CD4-positive, alpha-beta T cell treated with Interleukin-17A for 4 hours (primary cell): ENCODE data around the gene KRIT1.
"Not testable (repeated sequence)": the region's sequence is repeated elsewhere in the genome, so short reads cannot be mapped to it uniquely, and the experiment has no call there.

Experiments used
- DNase-seq: peaks from one replicate; pipeline ENCODE4 v3.0.0-alpha.2; 2020; ENCODE audit warnings: mixed read lengths

The KRIT1 gene

GRCh38 chr7:92246360-92247101 lies 817 bp upstream of the KRIT1 start:
- peak; percentile 36 for DNase-seq

DNA sequence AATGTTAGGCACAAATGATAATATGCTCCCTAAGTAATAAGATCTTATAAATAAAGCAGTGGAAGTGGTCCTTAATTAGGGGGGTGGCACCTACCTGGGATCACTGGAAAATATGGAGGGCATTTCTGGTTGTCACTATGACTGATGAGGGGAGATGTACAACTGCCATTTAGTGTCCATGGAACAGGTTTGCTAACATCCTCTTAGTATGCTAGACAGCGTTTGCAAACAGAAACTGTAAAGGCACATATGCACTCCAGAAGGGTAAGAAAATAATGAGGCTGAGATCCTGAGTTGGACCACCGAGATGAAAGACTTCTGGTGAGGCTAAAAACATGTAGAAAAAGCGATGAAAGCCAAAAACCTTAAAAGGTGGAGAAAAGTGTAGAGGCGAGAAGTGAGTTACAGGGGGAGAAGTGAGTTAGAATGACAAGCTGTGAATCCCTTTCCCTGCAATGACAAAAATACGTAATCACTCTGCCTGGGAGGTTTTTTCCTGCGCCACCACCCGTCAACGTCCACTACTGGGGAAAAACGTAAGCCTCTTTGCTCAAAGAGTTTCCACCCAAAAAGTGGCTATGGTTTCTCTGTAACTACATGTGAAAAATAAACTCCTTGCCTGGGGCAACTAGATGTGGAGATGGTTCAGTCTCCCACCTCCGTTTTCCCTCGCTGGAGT lies 767 bp downstream of the KRIT1 start:
- no peak for DNase-seq

GRCh38 chr7:92242972-92243371 lies 2.7 kb downstream of the KRIT1 start:
- no peak for DNase-seq

GRCh38 chr7:92230547-92230946 lies 15.2 kb downstream of the KRIT1 start:
- no peak for DNase-seq

DNA sequence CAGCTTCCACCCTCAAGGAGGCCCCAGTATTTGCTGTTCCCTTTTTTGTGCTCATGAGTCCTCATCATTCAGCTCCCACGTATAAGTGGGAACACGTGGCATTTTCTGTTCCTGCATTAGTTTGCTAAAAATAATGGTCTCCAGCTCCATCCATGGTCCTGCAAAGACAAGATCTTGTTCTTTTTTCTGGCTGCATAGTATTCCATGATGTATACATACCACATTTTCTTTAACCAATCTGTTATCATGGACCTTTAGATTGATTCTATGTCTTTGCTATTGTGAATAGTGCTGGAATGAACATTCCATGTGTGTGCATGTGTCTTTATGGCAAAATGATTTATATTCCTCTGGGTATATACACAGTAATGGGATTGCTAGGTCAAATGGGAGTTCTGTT lies 17.0 kb downstream of the KRIT1 start:
- DNase-seq: no peak

- no peak for DNase-seq
Measured at GRCh38 chr7:92228100-92228499, 17.6 kb downstream of the KRIT1 start.

- DNase-seq: no peak
Measured at GRCh38 chr7:92226981-92227380, 18.7 kb downstream of the KRIT1 start.

GRCh38 chr7:92221766-92222165 lies 23.9 kb downstream of the KRIT1 start:
- DNase-seq: no peak

DNA sequence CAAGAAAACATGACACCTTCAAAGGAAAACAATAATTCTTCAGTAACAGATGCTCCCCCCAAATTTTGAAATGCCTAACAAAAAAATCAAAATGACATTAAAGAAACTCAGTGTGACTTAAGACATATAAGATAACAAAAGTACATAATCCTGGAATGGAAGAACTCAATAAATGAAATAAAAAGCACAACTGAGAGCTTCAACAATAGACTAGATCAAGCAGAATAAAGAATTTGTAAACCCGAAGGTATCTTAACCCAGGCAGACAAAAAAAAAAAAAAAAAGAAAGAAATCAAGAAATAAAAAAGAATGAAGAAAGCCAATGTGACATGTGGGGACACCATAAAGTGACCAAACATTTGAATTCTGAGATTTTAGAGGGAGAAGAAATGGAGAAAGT lies 39.0 kb downstream of the KRIT1 start:
- no peak for DNase-seq

DNA sequence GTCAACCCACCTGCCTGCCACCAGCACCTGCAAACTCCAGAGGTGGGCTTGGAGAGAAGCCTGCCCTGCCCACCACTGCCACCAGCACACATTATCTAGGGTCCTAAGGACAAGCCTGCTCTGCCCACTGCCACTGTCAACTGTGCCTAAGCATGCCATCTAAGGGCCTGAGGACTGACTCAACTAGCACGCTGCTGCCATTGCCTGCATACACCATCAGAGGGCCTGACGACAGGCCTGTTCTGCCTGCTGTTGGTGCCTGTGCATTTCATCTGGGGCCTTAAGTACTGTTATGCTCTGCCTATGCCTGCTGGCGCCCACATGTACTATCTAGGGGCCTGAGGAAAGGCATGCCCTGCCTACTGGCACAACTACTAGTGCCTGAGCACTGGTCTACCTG lies 39.7 kb downstream of the KRIT1 start:
- no peak for DNase-seq

- DNase-seq: no peak
Measured at GRCh38 chr7:92200791-92201190, 44.9 kb downstream of the KRIT1 start.

DNA sequence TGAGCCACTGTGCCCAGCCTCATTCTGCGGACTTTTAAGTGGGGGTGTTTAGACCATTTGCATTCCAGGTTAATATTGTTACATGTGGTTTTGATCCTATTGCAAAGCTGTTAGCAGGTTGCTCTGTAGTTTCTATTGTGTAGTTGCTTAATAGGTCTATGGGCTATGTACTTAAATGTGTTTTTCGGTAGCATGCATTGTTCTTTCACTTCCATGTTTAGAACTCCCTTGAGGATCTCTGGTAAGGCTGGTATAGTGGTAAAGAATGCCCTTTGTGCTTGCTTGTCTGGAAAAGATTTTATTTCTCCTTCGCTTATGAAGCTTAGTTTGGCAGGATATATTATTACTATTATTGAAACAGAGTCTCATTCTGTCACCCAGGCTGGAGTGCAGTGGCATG lies 53.4 kb downstream of the KRIT1 start:
- no peak for DNase-seq

DNA sequence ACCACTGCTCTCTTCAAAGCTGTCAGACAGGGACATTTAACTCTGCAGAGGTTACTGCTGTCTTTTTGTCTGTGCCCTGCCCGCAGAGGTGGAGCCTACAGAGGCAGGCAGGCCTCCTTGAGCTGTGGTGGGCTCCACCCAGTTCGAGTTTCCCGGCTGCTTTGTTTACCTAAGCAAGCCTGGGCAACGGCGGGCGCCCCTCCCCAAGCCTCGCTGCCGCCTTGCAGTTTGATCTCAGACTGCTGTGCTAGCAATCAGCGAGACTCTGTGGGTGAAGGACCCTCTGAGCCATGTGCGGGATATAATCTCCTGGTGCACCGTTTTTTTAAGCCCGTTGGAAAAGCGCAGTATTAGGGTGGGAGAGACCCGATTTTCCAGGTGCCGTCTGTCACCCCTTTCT lies 56.5 kb downstream of the KRIT1 start:
- not testable (repeated sequence) for DNase-seq

DNA sequence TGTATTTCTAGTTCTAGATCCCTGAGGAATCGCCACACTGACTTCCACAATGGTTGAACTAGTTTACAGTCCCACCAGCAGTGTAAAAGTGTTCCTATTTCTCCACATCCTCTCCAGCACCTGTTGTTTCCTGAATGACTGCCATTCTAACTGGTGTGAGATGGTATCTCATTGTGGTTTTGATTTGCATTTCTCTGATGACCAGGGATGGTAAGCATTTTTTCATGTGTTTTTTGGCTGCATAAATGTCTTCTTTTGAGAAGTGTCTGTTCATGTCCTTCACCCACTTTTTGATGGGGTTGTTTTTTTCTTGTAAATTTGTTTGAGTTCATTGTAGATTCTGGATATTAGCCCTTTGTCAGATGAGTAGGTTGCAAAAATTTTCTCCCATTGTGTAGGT lies 61.4 kb downstream of the KRIT1 start:
- not testable (repeated sequence) for DNase-seq

DNA sequence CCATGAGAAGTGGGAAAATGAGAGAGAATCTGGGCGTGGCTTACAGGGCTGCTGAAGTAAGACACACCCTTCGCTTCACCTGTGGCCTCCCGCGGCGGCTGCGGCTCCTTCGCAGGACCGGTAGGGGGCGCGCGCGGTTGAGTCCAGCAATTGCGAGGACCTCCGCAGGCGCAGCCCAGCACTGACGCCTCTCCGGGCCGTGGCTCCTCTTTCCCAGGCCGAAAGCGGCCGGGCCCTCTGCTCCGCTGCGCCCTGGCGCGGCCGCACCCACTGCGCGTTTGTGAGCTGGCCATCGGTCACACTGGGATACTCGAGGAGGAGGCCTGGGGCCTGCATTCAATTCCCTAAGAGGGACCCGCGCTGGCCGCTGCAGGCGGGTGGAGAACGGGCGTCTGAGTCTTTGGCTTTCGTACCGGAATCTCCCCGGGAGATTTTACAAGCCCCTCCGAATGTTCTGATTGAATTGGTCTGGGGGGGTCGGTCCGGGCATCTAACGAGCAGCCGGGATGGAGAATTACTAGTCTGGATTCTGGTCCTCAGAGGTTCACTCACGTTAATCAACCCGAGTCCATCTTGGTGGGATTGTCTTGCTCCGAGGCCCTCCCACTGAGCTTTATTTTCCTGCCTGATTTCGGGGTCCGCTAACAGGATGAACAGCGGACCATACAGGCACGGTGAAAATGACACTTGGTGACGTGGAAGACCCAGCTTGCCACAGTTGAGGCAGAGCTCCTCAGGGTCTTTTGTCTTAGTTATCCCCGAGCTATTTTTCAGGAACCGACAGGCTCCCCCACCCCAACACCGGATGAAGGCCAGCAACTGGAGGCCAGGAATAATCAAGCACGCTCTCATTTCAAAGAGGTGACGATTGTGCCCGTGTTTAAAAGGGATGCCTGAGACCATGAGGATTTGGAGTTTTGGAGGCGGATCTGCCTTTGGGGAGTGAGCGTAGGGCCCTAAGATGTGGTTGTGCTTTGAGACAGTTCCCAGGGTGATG lies 66.5 kb downstream of the KRIT1 start, which contains the start of gene LRRD1:
Gene LRRD1, minus strand, starts transcription at position 215 of the 997 bp plus-strand sequence. CDS start 13,940 bp downstream, outside the sequence.
- peak; percentile 93 for DNase-seq

DNA sequence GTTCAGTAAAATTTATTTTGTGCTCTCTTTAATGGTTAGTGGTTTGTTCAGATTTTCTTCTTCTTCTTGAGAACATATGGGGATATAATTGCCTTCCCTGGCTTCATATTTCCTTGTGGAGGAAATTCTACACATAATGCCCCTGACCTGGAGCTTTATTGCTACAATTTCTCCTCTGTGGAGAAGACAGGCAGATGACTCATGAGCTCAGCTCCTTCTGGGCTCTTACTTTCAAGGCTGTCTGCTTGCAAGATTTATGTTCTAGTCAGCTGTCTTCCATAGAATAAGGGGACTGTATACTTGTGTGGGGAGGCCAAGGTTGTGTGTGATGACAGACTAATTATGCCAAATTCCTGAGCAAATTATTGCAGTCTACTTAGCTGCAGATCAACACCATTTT lies 68.4 kb downstream of the KRIT1 start:
- no peak for DNase-seq

- not testable (repeated sequence) for DNase-seq
Measured at GRCh38 chr7:92169529-92169928, 76.2 kb downstream of the KRIT1 start.

DNA sequence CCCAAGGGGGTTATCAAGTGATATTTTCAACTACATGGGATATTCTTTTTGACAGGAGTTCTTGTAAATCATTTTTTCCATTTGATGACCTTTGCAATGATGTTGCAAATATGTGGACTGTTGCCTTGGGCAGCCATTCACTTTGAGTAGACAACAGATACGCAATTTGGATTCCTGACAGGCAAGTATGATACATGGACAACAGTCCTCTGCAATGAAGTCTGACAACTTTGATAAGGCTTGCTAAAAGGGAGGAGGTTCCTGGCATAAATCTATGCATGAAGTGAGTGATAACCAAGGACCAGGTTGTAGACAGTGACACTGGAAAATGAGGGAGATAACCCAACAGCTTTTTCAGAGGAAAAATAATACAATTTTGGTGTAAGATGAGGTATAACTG lies 84.4 kb downstream of the KRIT1 start:
- DNase-seq: no peak

DNA sequence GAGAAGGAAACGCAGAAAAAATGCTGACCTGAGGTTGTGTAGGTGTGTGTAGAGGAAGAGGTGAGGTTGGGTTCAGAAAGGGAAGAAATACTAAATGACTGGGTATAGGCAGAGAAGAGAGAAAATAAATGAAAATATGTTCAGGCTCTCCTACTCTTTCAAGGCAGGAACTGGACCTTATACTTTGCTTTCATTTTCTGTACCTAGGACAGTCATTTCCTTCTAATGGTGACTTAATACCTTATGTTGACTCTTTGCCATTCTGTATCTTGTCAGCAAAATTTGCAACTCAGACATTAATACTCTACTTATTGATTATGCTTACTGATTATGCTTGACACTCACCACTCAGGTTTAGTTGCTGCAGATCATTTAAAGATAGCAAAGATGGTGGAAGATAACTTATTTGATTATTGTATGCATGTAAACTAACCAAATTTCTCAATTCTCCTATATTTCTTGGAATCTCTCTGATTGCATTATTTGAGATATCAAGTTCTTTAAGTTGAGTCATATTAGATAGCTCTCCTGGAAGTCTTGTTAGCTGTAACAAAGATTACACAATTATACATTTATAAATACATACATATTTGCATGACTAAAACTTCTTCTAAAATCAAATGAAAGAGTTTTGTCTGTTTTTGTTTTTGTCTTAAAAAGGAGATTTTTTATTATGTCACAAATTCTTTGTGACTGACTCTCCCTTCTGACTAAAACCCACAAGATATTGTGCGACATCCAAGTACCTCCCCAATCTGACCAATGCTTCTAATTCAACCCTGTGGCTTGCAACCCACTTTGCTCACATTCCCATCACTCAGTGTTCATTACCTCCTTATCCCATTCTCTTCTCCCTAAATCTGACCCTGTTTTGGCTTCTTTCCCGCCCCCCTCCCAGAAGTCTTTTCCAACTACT lies 86.8 kb downstream of the KRIT1 start:
- DNase-seq: no peak

- no peak for DNase-seq
Measured at GRCh38 chr7:92156990-92157389, 88.7 kb downstream of the KRIT1 start.

GRCh38 chr7:92155108-92155739 lies 90.5 kb downstream of the KRIT1 start:
- DNase-seq: no peak
